HG02678 (cell line): ENCODE data around the gene LSP1.
A peak's percentile ranks its signal among the peaks of the same experiment; 100 is the strongest.
"Not testable (repeated sequence)": the region's sequence is repeated elsewhere in the genome, so short reads cannot be mapped to it uniquely, and the experiment has no call there.

Source experiments
- ATAC-seq: cut with Tn5 transposase; IDR thresholded peaks from one replicate; pipeline ENCODE4 v1.9.1; 2021; ENCODE audit warnings: mild to moderate bottlenecking, moderate library complexity; ENCODE audit not compliant: unreplicated experiment

LSP1 gene

GRCh38 chr11:1852877-1853276, at the start of gene LSP1:
LSP1 (plus strand) TSS chr11:1853084; CDS start chr11:1853145, 61 bp downstream.
- peak; percentile 56 for ATAC-seq

- ATAC-seq, result no peak
Observed at GRCh38 chr11:1803246-1803645, 49.6 kb upstream of the LSP1 start.

GRCh38 chr11:1803835-1804519, 48.9 kb upstream of the LSP1 start:
- not testable (repeated sequence) for ATAC-seq

GRCh38 chr11:1805525-1805924, 47.4 kb upstream of the LSP1 start:
- ATAC-seq, result no peak

GRCh38 chr11:1807264-1807995, 45.5 kb upstream of the LSP1 start:
- ATAC-seq, result no peak

- ATAC-seq, result no peak
Observed at GRCh38 chr11:1810761-1811160, 42.1 kb upstream of the LSP1 start.

GRCh38 chr11:1812274-1812673, 40.6 kb upstream of the LSP1 start:
- ATAC-seq, result no peak

GRCh38 chr11:1812801-1813200, 40.1 kb upstream of the LSP1 start:
- no peak for ATAC-seq

GRCh38 chr11:1813356-1813755, 39.5 kb upstream of the LSP1 start:
- not testable (repeated sequence) for ATAC-seq

- ATAC-seq, result no peak
Observed at GRCh38 chr11:1814691-1815090, 38.2 kb upstream of the LSP1 start.

- ATAC-seq, result no peak
Observed at GRCh38 chr11:1815311-1815710, 37.6 kb upstream of the LSP1 start.

GRCh38 chr11:1815751-1816150, 37.1 kb upstream of the LSP1 start:
- no peak for ATAC-seq

GRCh38 chr11:1817000-1817399, 35.9 kb upstream of the LSP1 start:
- ATAC-seq, result no peak

- no peak for ATAC-seq
Observed at GRCh38 chr11:1817511-1817910, 35.4 kb upstream of the LSP1 start.

- ATAC-seq, result no peak
Observed at GRCh38 chr11:1819074-1819473, 33.8 kb upstream of the LSP1 start.

- no peak for ATAC-seq
Observed at GRCh38 chr11:1820463-1821325, 32.2 kb upstream of the LSP1 start.

- no peak for ATAC-seq
Observed at GRCh38 chr11:1821562-1821961, 31.3 kb upstream of the LSP1 start.

GRCh38 chr11:1822648-1823375, 30.1 kb upstream of the LSP1 start:
- no peak for ATAC-seq

- ATAC-seq, result no peak
Observed at GRCh38 chr11:1823376-1824220, 29.3 kb upstream of the LSP1 start.
